SH-SY5Y (cell line): ENCODE results near the gene ACP5.

ENCODE experiments used
- GATA2 ChIP-seq: IDR thresholded peaks from 2 replicates; pipeline ENCODE4 v1.6.1; 2011; ENCODE audit warnings: mild to moderate bottlenecking, low read depth, low read length
- GATA3 ChIP-seq: IDR thresholded peaks from 2 replicates; pipeline ENCODE4 v1.6.1; 2011; ENCODE audit warnings: low read depth, mild to moderate bottlenecking, low read length, moderate library complexity

- TF ChIP-seq GATA2 (no peak), GATA3 (no peak)
Measured at GRCh38 chr19:11534948-11535347, 42.5 kb downstream of the ACP5 start.
